ENCODE measurements around the gene NR6A1.

Gene NR6A1

GRCh38 chr9:124496075-124496449 is 275.0 kb downstream of the NR6A1 start (continued):
- TF ChIP-seq ZNF112 (tag by site-specific recombination; IDR thresholded peaks at IDR 0.05) (no peak), ZNF518A (tag by site-specific recombination; conservative IDR thresholded peaks at IDR 0.05; ENCODE audit: low read depth) (no peak), ZNF202 (tag by site-specific recombination; IDR thresholded peaks at IDR 0.05; ENCODE audit: borderline replicate concordance) (no peak)

- ChIA-PET CTCF (no interaction called here), POLR2A (no interaction called here)
- TF ChIP-seq ZNF585B (tag by site-specific recombination; IDR thresholded peaks at IDR 0.05) = no peak
- TF ChIP-seq BCL6B (tag by site-specific recombination; IDR thresholded peaks at IDR 0.05) = no peak
- no peak for TF ChIP-seq PBX3 (CRISPR knock-in tag; IDR thresholded peaks at IDR 0.05)
- no peak for TF ChIP-seq ZNF311 (tag by site-specific recombination; IDR thresholded peaks at IDR 0.05; ENCODE audit: borderline replicate concordance)
- TF ChIP-seq ZFP3 (tag by site-specific recombination; IDR thresholded peaks at IDR 0.05; ENCODE audit: low read depth) = no peak
- no peak for TF ChIP-seq ZNF23 (tag by site-specific recombination; IDR thresholded peaks at IDR 0.05; ENCODE audit: borderline replicate concordance)
- no peak for TF ChIP-seq ZNF362 (tag by site-specific recombination; IDR thresholded peaks at IDR 0.05)
- no peak for TF ChIP-seq PATZ1 (tag by site-specific recombination; IDR thresholded peaks at IDR 0.05)
- TF ChIP-seq ZNF473 (tag by site-specific recombination; IDR thresholded peaks at IDR 0.05) = no peak
- TF ChIP-seq ZNF416 (tag by site-specific recombination; IDR thresholded peaks at IDR 0.05) = no peak
- TF ChIP-seq HOXD13 (CRISPR knock-in tag; IDR thresholded peaks at IDR 0.05; ENCODE audit: borderline replicate concordance) = no peak
- no peak for TF ChIP-seq ZBTB48 (tag by site-specific recombination; IDR thresholded peaks at IDR 0.05)
- no peak for TF ChIP-seq ZNF560 (tag by site-specific recombination; IDR thresholded peaks at IDR 0.05; ENCODE audit: borderline replicate concordance)
- TF ChIP-seq ZNF239 (tag by site-specific recombination; IDR thresholded peaks at IDR 0.05) = no peak
- TF ChIP-seq ZSCAN5A (tag by site-specific recombination; IDR thresholded peaks at IDR 0.05) = no peak
- no peak for TF ChIP-seq OVOL3 (tag by site-specific recombination; IDR thresholded peaks at IDR 0.05)
- TF ChIP-seq TRIM28 (IDR thresholded peaks at IDR 0.05; ENCODE audit: borderline replicate concordance, low read length) = no peak
- no peak overlapping the region for H3K27ac ChIP-seq (ENCODE audit: extremely low read depth, low read depth, low read length)
- H3K4me3 ChIP-seq (ENCODE audit: low read depth, low read length) = no peak overlapping the region
- H3K9me3 ChIP-seq (ENCODE audit: control insufficient read depth, insufficient read depth, low read depth, low read length) = no peaks in the 10 kb centered on the region
- H3K36me3 ChIP-seq (ENCODE audit: control insufficient read depth in 2 of 2, insufficient read depth in 1 of 2, low read length in 2 of 2) = no peaks in the 10 kb centered on the region
- H3K4me1 ChIP-seq (ENCODE audit: control insufficient read depth, insufficient read depth, low read length) = no peaks in the 10 kb centered on the region
Measured at GRCh38 chr9:124495126-124496074, 275.7 kb downstream of the NR6A1 start.

All from HEK293 (cell line).